WTC11 (cell line): ENCODE data around the gene PREPL. TPM values are rescaled to one million over a fixed set of nuclear protein-coding genes. Genes with fewer than 3 reads are reported as not detected.
A peak's percentile ranks its signal among the peaks of the same experiment; 100 is the strongest.
"Not testable (repeated sequence)": the region's sequence is repeated elsewhere in the genome, so short reads cannot be mapped to it uniquely, and the experiment has no call there.

ENCODE experiments used
- ATAC-seq: fragments of 200-7000 bp; cut with Tn5 transposase; 2 replicates; pipeline ENCODE4 v1.10.0; 2021; ENCODE audit warnings: mild to moderate bottlenecking, moderate library complexity
- CTCF ChIA-PET: fragments of 300-600 bp; sonication (Branson Sonifier 250); formaldehyde crosslinking; loops from one replicate; lab custom pipeline; 2021; ENCODE audit warnings: antibody characterized with exemption; lab: Charles Lee
- POLR2A ChIA-PET: fragments of 350-600 bp; sonication (Branson Sonifier 250); formaldehyde crosslinking; loops from one replicate; lab custom pipeline; 2021; ENCODE audit warnings: antibody characterized with exemption; lab: Charles Lee
- DNase-seq: peaks from one replicate; pipeline ENCODE4 v3.0.0; 2021; ENCODE audit warnings: low spot score
- H3K27ac Mint-ChIP-seq: 2 replicates; pipeline ENCODE4 v1.8.0; 2021; ENCODE audit warnings: mixed read lengths
- H3K27me3 Mint-ChIP-seq: 2 replicates; pipeline ENCODE4 v1.8.0; 2021; ENCODE audit warnings: low read depth, mild to moderate bottlenecking, moderate library complexity, mixed read lengths
- H3K36me3 Mint-ChIP-seq: 2 replicates; pipeline ENCODE4 v1.8.0; 2021; ENCODE audit warnings: mixed read lengths
- H3K4me1 Mint-ChIP-seq: 2 replicates; pipeline ENCODE4 v1.8.0; 2022; ENCODE audit warnings: mixed read lengths
- H3K4me3 Mint-ChIP-seq: 2 replicates; pipeline ENCODE4 v1.8.0; 2021; ENCODE audit warnings: mild to moderate bottlenecking, moderate library complexity, mixed read lengths
- H3K9me3 Mint-ChIP-seq: 2 replicates; pipeline ENCODE4 v1.8.0; 2021; ENCODE audit warnings: mixed read lengths
- ATF3 ChIP-seq: sonication (generic); formaldehyde crosslinking; conservative IDR thresholded peaks from 2 replicates; pipeline ENCODE4 v1.8.1; 2022; ENCODE audit warnings: mild to moderate bottlenecking, missing genetic modification reagents
- CBFB ChIP-seq: sonication (generic); formaldehyde crosslinking; IDR thresholded peaks from 2 replicates; pipeline ENCODE4 v1.8.1; 2022; ENCODE audit warnings: mild to moderate bottlenecking, low read depth, missing genetic modification reagents
- CREB1 ChIP-seq: sonication (generic); formaldehyde crosslinking; IDR thresholded peaks from 2 replicates; pipeline ENCODE4 v1.8.0; 2023; ENCODE audit warnings: mild to moderate bottlenecking, missing genetic modification reagents
- ESRRA ChIP-seq: sonication (generic); formaldehyde crosslinking; IDR thresholded peaks from 2 replicates; pipeline ENCODE4 v1.8.1; 2022; ENCODE audit warnings: mild to moderate bottlenecking, missing genetic modification reagents, borderline replicate concordance
- ETV6 ChIP-seq: sonication (generic); formaldehyde crosslinking; IDR thresholded peaks from 2 replicates; pipeline ENCODE4 v1.8.1; 2022; ENCODE audit warnings: mild to moderate bottlenecking, missing genetic modification reagents
- FOXJ3 ChIP-seq: sonication (generic); formaldehyde crosslinking; IDR thresholded peaks from 2 replicates; pipeline ENCODE4 v1.9.0; 2021; ENCODE audit warnings: missing genetic modification reagents, mild to moderate bottlenecking, borderline replicate concordance
- JAZF1 ChIP-seq: fragments of 250-450 bp; sonication (Bioruptor Pico); IDR thresholded peaks from 2 replicates; pipeline ENCODE4 v1.9.0; 2021; ENCODE audit warnings: moderate library complexity, mild to moderate bottlenecking, inconsistent platforms
- MXD4 ChIP-seq: fragments of 250-450 bp; sonication (Bioruptor Pico); IDR thresholded peaks from 2 replicates; pipeline ENCODE4 v1.8.0; 2021; ENCODE audit warnings: mild to moderate bottlenecking, moderate library complexity, borderline replicate concordance
- MYBL2 ChIP-seq: sonication (generic); formaldehyde crosslinking; IDR thresholded peaks from 2 replicates; pipeline ENCODE4 v1.8.1; 2023; ENCODE audit warnings: mild to moderate bottlenecking, moderate library complexity, missing genetic modification reagents
- NFYB ChIP-seq: sonication (generic); formaldehyde crosslinking; conservative IDR thresholded peaks from 2 replicates; pipeline ENCODE4 v1.8.0; 2022; ENCODE audit warnings: low read depth, missing genetic modification reagents
- PRDM15 ChIP-seq: sonication (generic); formaldehyde crosslinking; IDR thresholded peaks from 2 replicates; pipeline ENCODE4 v1.8.0; 2022; ENCODE audit warnings: missing genetic modification reagents
- PRRX2 ChIP-seq: fragments of 250-450 bp; sonication (Bioruptor Pico); IDR thresholded peaks from 2 replicates; pipeline ENCODE4 v1.8.0; 2021; ENCODE audit warnings: mild to moderate bottlenecking
- SOX15 ChIP-seq: fragments of 250-450 bp; sonication (Bioruptor Pico); IDR thresholded peaks from 2 replicates; pipeline ENCODE4 v1.9.0; 2021; ENCODE audit warnings: mild to moderate bottlenecking
- SP1 ChIP-seq: sonication (generic); formaldehyde crosslinking; conservative IDR thresholded peaks from 2 replicates; pipeline ENCODE4 v1.8.1; 2022; ENCODE audit warnings: missing genetic modification reagents
- USF1 ChIP-seq: sonication (generic); formaldehyde crosslinking; IDR thresholded peaks from 2 replicates; pipeline ENCODE4 v1.8.0; 2022; ENCODE audit warnings: mild to moderate bottlenecking, missing genetic modification reagents
- USF2 ChIP-seq: sonication (generic); formaldehyde crosslinking; IDR thresholded peaks from 2 replicates; pipeline ENCODE4 v1.8.1; 2023; ENCODE audit warnings: mild to moderate bottlenecking, missing genetic modification reagents, moderate library complexity
- ZNF121 ChIP-seq: sonication (generic); formaldehyde crosslinking; IDR thresholded peaks from 2 replicates; pipeline ENCODE4 v1.8.0; 2023; ENCODE audit warnings: missing genetic modification reagents
- ZNF416 ChIP-seq: fragments of 250-450 bp; sonication (Bioruptor Pico); IDR thresholded peaks from 2 replicates; pipeline ENCODE4 v1.9.0; 2021; ENCODE audit warnings: mild to moderate bottlenecking, inconsistent platforms
- ZNF425 ChIP-seq: fragments of 250-450 bp; sonication (Bioruptor Pico); conservative IDR thresholded peaks from 2 replicates; pipeline ENCODE4 v1.9.0; 2021; ENCODE audit warnings: mild to moderate bottlenecking
- ZSCAN18 ChIP-seq: fragments of 250-450 bp; sonication (Bioruptor Pico); IDR thresholded peaks from 2 replicates; pipeline ENCODE4 v2.1.2; 2022; ENCODE audit warnings: mild to moderate bottlenecking, moderate library complexity
- total RNA-seq: library from RNA; stranded (reverse); gene quantifications from 3 replicates; pipeline ENCODE4 v1.2.3, GENCODE V29; 2021

The PREPL gene
- total RNA-seq, 1 experiment from 2014 or later = 29.3 TPM

- DNase-seq (peak; percentile 22), ATAC-seq (peak; percentile 64)
- no peak overlapping the region for H3K4me3 Mint-ChIP-seq
- H3K4me1 Mint-ChIP-seq = peaks cover 23% of the 10 kb centered on the region
- peaks cover 42% of the 10 kb centered on the region for H3K36me3 Mint-ChIP-seq
- peaks cover 41% of the 10 kb centered on the region for H3K9me3 Mint-ChIP-seq
- H3K27ac Mint-ChIP-seq = no peak overlapping the region
- POLR2A ChIA-PET = no interaction called here
- H3K27me3 Mint-ChIP-seq = no peaks in the 10 kb centered on the region
- CTCF ChIA-PET = interaction anchor here (0.5 to 2.5 kb wide), 5 partner anchors 14 to 91 kb away, joined by 3 to 8 read pairs (median 3); partner anchors contain the start of genes CAMKMT and PREPL
- TF ChIP-seq MXD4 (CRISPR knock-in tag) (no peak), ETV6 (CRISPR knock-in tag) (no peak), USF2 (CRISPR knock-in tag) (no peak), NFYB (no peak)
- TF ChIP-seq, all 79 proteins: peak for 0
Measured at GRCh38 chr2:44388877-44389276, 27.6 kb upstream of the PREPL start.

GRCh38 chr2:44385226-44385625, 23.9 kb upstream of the PREPL start:
- POLR2A ChIA-PET, DNase-seq, H3K4me3 Mint-ChIP-seq, ATAC-seq, H3K27me3 Mint-ChIP-seq, CTCF ChIA-PET: not testable (repeated sequence)
- peak overlapping the region; percentile 39; the same call in 1 of the 2 replicates for H3K27ac Mint-ChIP-seq
- peaks cover 44% of the 10 kb centered on the region for H3K9me3 Mint-ChIP-seq
- peaks cover 16% of the 10 kb centered on the region for H3K4me1 Mint-ChIP-seq
- peaks cover 51% of the 10 kb centered on the region for H3K36me3 Mint-ChIP-seq

- Mint-ChIP-seq H3K27me3 (no peaks in the 10 kb centered on the region), H3K4me1 (peaks cover 10% of the 10 kb centered on the region), H3K4me3 (no peak overlapping the region), H3K27ac (no peak overlapping the region), H3K36me3 (peaks cover 3% of the 10 kb centered on the region; the same call in 1 of the 2 replicates), H3K9me3 (0 out of 2 replicates have a peak, but pooled peaks cover 5% of the 10 kb centered on the region)
- DNase-seq (no peak), ATAC-seq (no peak)
- ChIA-PET CTCF (no interaction called here), POLR2A (no interaction called here)
- TF ChIP-seq ZSCAN18 (no peak), ZNF416 (CRISPR knock-in tag) (no peak), PRDM15 (CRISPR knock-in tag) (no peak), USF2 (CRISPR knock-in tag) (no peak), ZNF121 (no peak), PRRX2 (no peak), FOXJ3 (CRISPR knock-in tag) (no peak), MYBL2 (CRISPR knock-in tag) (no peak), JAZF1 (CRISPR knock-in tag) (no peak), CREB1 (no peak), ATF3 (CRISPR knock-in tag) (no peak), ESRRA (CRISPR knock-in tag) (no peak), SOX15 (CRISPR knock-in tag) (no peak), SP1 (CRISPR knock-in tag) (no peak), USF1 (CRISPR knock-in tag) (no peak), CBFB (CRISPR knock-in tag) (no peak), ZNF425 (CRISPR knock-in tag) (no peak)
Measured at GRCh38 chr2:44377486-44377885, 16.2 kb upstream of the PREPL start.
